HUES64 (cell line): ENCODE results near the gene MUC16.

Experiments
- H3K27ac ChIP-seq: 2 replicates; pipeline ENCODE4 v1.7.0; 2013; ENCODE audit warnings: low read depth, low read length, inconsistent platforms
- H3K27me3 ChIP-seq: 2 replicates; pipeline ENCODE4 v1.6.1; 2013; ENCODE audit warnings: mild to moderate bottlenecking, low read length; ENCODE audit not compliant: insufficient read depth
- H3K36me3 ChIP-seq: 2 replicates; pipeline ENCODE4 v1.6.1; 2013; ENCODE audit warnings: mild to moderate bottlenecking, low read length; ENCODE audit not compliant: insufficient read depth
- H3K4me1 ChIP-seq: 2 replicates; pipeline ENCODE4 v1.6.1; 2013; ENCODE audit warnings: mild to moderate bottlenecking, low read length, moderate library complexity; ENCODE audit not compliant: insufficient read depth
- H3K4me3 ChIP-seq: 2 replicates; pipeline ENCODE4 v1.5.1; 2013; ENCODE audit warnings: mild to moderate bottlenecking, low read length, moderate library complexity
- H3K9ac ChIP-seq: 2 replicates; pipeline ENCODE4 v1.6.1; 2013; ENCODE audit warnings: mild to moderate bottlenecking, low read depth, low read length
- H3K9me3 ChIP-seq: 2 replicates; pipeline ENCODE4 v1.6.1; 2013; ENCODE audit warnings: low read depth, low read length; ENCODE audit not compliant: insufficient read depth
- WGBS: fragments of 150-250, 120-280 bp; methylation state at CpG from one replicate; pipeline ENCODE4 v1.1.7; 2013; ENCODE audit warnings: missing lambda C conversion rate; 5-methylcytosine and 5-hydroxymethylcytosine counted together

Gene MUC16

GRCh38 chr19:9008667-9009066 is 1.5 kb downstream of the MUC16 start:
- H3K27me3 ChIP-seq, result no peaks in the 10 kb centered on the region
- H3K4me3 ChIP-seq, result no peak overlapping the region
- no peaks in the 10 kb centered on the region for H3K36me3 ChIP-seq
- H3K9ac ChIP-seq, result no peak overlapping the region
- H3K9me3 ChIP-seq, result peaks cover 3% of the 10 kb centered on the region; the same call in 1 of the 2 replicates
- no peak overlapping the region for H3K27ac ChIP-seq
- H3K4me1 ChIP-seq, result no peaks in the 10 kb centered on the region
- 86% methylated on average over 10 of the region's 10 CpGs for WGBS

DNA sequence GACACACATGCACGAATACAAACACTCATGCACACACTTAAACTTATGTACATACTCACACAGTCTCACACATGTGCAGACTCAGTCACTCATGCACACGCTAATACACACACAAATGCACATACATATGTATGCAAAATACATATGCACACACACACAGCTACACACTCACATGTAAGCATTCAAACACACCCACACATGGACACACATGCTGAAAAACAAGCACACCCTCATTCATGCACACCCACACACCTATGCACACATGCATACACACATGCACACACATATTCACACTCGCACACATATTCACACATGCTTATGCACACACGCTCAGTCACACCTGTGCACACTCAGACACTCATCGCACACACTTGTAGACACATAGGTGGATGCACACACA is 9.3 kb downstream of the MUC16 start:
- H3K4me3 ChIP-seq, result no peak overlapping the region
- H3K9me3 ChIP-seq, result peaks cover 23% of the 10 kb centered on the region
- H3K9ac ChIP-seq, result no peak overlapping the region
- WGBS, result 88% methylated on average over 5 of the region's 5 CpGs
- no peaks in the 10 kb centered on the region for H3K27me3 ChIP-seq
- H3K27ac ChIP-seq, result no peak overlapping the region
- no peaks in the 10 kb centered on the region for H3K36me3 ChIP-seq
- no peaks in the 10 kb centered on the region for H3K4me1 ChIP-seq

DNA sequence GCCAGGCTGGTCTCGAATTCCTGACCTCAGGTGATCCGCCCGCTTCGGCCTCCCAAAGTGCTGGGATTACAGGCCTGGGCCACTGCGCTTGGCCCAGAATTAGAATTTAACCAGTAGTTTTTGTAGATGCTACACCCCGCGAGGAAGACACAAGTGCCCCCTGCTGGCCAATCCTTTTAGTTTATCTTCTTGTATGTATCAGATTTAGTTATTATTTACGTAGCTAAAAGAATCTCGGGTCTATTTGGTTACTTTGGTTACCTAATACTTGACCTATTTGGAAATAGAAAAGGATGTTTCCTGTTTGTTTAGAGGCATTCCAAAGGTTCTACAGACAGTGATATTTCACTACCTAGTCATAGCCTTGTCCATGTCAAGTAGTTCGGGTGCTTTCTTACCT is 22.0 kb downstream of the MUC16 start:
- Histone ChIP-seq H3K9ac (no peak overlapping the region), H3K4me1 (no peaks in the 10 kb centered on the region), H3K27me3 (no peaks in the 10 kb centered on the region), H3K4me3 (no peak overlapping the region), H3K9me3 (peaks cover 30% of the 10 kb centered on the region), H3K36me3 (no peaks in the 10 kb centered on the region), H3K27ac (no peak overlapping the region)
- WGBS, result 83% methylated on average over 10 of the region's 10 CpGs

GRCh38 chr19:8986296-8986695 is 23.9 kb downstream of the MUC16 start:
- H3K27me3 ChIP-seq, result no peaks in the 10 kb centered on the region
- H3K9ac ChIP-seq, result no peak overlapping the region
- no peak overlapping the region for H3K27ac ChIP-seq
- no peaks in the 10 kb centered on the region for H3K4me1 ChIP-seq
- H3K9me3 ChIP-seq, result peaks cover 40% of the 10 kb centered on the region
- 50% methylated on average over 3 of the region's 3 CpGs for WGBS
- H3K36me3 ChIP-seq, result no peaks in the 10 kb centered on the region
- H3K4me3 ChIP-seq, result no peak overlapping the region

DNA sequence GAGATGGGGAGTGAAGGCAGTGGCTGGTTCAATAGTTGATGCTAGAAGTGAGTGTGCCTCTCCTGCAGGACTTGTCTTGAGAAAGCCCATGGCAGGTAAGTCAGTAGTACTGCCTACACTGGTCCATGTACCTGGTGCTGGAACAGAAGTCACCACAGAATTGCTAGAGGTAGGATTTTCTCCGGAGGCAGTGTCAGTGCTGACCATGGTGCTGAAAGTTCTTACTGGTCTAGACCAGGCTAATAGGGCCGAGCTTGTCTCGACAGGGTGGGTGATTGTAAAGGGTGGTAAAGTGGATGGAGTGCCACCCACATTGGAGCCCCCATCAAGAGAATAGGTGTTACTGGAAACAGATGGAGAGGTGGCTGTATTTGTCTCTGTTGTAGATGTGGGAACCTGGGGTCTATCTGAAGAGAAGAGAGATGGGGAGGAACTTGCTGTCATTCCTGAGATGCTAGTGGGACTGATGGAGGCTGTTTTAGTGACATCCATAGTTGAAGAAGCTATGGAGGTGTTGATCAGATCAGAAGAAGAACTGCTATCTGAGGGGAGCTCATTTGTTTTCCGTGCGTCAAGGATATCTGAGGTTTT is 36.6 kb downstream of the MUC16 start:
- 71% methylated on average over 5 of the region's 5 CpGs for WGBS
- Histone ChIP-seq H3K27me3 (no peaks in the 10 kb centered on the region), H3K9ac (no peak overlapping the region), H3K9me3 (peaks cover 92% of the 10 kb centered on the region), H3K4me3 (no peak overlapping the region), H3K27ac (no peak overlapping the region), H3K36me3 (no peaks in the 10 kb centered on the region), H3K4me1 (no peaks in the 10 kb centered on the region)

DNA sequence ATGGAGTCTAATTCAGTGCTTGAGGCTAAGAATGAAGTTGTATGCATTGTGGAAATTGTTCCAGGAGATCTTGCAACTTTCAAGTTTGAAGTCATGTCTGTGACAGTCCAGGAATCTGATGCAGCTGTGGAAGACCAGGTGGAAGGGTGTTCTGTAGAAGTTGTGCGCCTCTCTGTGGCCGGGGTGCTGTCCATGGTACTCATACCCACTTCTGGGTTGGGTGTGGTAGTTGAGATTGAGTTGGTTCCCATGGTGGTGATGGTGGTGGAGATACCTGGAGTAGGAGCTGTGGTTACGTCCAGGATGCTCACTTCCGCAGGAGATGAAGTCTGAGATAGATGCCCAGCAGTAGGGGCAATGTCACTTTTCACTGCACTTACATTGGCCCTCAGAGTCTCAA is 44.3 kb downstream of the MUC16 start:
- Histone ChIP-seq H3K4me3 (no peak overlapping the region), H3K36me3 (no peaks in the 10 kb centered on the region), H3K9me3 (peaks cover 90% of the 10 kb centered on the region), H3K27ac (no peak overlapping the region), H3K9ac (no peak overlapping the region), H3K27me3 (no peaks in the 10 kb centered on the region), H3K4me1 (no peaks in the 10 kb centered on the region)
- 57% methylated on average over 4 of the region's 4 CpGs for WGBS
